GM18519 (cell line): ENCODE results near the gene POLR2H.

ENCODE experiments used
- ATAC-seq: cut with Tn5 transposase; IDR thresholded peaks from one replicate; pipeline ENCODE4 v1.9.1; 2021; ENCODE audit warnings: mild to moderate bottlenecking, moderate library complexity; ENCODE audit not compliant: unreplicated experiment, low FRiP score

The POLR2H gene

DNA sequence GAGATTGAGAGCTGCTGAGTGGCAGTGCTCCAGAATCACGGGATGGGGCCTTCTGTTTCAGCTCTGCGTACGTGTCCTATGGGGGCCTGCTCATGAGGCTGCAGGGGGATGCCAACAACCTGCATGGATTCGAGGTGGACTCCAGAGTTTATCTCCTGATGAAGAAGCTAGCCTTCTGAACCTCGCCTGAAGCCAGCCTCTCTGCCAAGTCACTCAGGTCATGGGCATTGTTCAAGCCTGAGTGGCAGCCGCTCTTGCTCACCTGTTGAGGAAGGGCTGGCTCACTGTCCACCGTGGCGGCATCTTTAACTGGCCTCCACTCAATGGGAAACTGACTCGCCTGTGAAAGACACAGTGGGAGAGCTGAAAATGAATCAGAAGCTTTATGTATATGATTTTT lies 6.6 kb downstream of the POLR2H start:
- ATAC-seq = no peak

DNA sequence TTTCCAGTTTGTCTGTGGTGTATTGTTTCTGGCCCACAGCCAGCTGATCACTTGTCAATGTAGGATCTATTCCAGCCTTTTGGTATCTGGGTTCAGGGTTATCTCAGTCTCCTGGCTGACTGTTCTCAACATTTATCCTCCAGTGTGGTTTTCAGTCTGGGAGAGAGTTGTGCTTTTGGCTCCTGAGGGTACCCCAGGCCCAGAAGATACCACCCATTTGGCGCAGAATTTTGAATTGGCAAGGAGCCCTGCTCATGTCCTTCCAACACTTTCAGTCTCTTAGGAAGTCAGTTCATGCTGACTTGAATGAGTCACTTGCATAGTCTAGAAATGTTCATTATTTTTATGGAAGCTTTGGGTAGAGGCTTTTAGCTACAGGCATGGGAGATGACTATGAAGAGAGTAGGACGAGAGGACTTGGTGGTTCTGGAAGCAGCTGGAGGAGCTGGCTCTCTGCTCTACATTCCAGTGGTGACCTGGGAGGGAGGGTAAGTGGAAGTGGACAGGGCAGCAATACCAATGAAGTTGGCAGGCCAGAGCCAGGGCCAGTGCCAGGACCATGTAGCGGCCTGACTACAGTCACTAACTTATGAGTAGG lies 7.2 kb downstream of the POLR2H start:
- ATAC-seq = no peak

GRCh38 chr3:184371570-184372018 lies 10.1 kb downstream of the POLR2H start:
- peak; percentile 76 for ATAC-seq

GRCh38 chr3:184372296-184372821 lies 10.8 kb downstream of the POLR2H start:
- ATAC-seq = no peak

GRCh38 chr3:184372911-184373310 lies 11.4 kb downstream of the POLR2H start:
- no peak for ATAC-seq

GRCh38 chr3:184373422-184373821 lies 11.9 kb downstream of the POLR2H start:
- ATAC-seq = no peak

DNA sequence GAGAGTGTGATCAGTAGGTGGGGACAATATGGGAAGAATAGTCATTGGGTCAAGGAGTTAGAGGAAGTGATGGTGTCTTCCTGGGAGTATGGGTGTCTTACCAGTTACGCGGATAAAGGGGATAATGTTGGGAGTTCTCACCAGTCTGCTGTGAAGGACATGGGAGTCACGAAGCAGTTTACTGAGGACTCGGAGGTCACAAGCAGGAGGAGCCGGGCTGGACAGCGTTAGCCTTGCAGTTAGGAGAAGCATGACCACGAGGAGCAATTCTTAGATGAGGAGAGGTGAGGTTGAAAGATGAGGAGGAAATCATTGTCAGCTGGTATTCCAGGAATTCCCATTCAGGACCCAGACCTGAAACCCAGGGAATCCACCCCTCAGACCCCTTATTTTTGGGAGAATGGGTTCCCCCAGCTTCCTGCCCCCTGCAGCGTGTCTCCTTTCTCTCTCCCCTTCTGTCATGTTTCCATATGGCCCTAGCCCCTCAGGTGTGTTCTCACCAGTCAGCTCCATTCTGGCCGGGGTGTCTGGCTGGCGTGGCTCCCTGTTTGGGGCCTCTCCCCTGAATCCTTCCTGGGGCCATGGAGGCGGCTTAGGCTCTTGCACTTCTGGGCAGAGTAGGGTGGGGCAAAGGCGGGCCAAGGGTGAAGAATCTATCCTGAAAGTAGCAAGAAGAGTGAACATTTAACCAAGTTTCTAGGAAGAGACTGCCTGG lies 14.4 kb downstream of the POLR2H start:
- no peak for ATAC-seq

DNA sequence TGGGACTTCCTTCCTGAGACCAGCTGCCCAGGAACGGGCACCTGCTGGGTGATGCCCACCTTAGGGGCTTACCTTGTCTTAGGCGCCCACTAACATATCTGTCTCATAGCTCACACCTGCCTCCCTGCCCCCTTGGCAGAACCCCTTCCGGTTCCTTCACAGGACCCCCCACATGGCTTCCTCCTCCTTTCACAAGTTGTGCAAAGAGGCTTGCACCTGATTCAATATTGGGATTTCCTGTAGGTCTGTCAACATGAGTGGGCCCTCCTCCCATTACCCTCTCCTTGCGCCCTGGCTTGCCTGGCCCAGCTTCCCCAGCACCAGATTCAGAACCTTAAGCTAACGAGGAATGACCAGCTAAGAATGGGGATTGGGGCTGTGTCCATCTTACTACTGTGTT lies 15.9 kb downstream of the POLR2H start:
- no peak for ATAC-seq

- ATAC-seq = no peak
Observed at GRCh38 chr3:184377882-184378445, 16.5 kb downstream of the POLR2H start, which contains the start of gene THPO. Gene THPO (minus strand): TSS chr3:184378207. CDS start chr3:184376259, 1,948 bp downstream.

DNA sequence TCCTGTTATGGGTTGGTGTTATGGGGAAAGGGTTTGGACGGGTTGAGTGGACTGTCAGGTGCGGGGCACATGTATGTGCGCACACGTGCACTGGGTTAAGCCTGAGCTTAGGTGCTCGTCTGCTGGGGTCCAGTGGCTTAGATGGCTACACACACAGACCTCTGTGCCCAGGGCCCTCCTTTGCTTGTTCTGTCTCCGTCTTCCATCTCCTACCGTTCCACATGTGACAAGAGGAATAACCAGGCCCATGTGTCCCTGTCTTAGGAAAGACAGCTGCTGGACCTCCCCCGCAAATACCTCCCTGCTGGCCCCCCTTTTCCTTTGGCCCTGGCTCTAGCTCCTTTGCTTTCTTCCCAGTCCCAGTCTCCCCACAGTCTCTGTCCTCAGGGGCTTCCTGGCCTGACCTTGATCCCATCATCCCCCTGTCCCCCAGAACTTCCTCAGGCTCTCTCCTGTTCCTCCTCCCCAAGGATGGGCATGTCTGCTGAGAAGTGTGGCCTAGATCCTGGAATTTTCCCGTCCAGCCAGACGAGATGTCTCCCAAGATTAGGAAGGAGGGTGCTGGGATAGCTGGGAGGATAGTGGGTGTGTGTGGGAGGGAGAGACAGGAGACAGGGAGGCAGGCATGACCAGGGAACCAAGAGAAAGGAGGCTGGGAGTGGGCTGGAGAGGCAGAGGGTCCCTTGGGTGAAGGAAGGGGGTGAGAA lies 17.3 kb downstream of the POLR2H start:
- no peak for ATAC-seq

- no peak for ATAC-seq
Observed at GRCh38 chr3:184379358-184380184, 18.1 kb downstream of the POLR2H start, which contains the start of gene CHRD. Gene CHRD (plus strand): TSS chr3:184380054. CDS start chr3:184380319, 265 bp downstream.

DNA sequence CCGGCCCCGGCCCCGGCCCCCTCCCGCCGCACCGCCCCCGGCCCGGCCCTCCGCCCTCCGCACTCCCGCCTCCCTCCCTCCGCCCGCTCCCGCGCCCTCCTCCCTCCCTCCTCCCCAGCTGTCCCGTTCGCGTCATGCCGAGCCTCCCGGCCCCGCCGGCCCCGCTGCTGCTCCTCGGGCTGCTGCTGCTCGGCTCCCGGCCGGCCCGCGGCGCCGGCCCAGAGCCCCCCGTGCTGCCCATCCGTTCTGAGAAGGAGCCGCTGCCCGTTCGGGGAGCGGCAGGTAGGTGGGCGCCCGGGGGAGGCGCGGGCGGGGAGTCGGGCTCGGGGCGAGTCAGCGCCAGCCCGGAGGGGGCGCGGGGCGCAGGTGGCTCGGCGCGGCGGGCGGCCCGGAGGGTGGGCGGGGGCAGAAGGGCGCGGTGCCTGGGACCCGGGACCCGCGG lies 18.7 kb downstream of the POLR2H start:
- ATAC-seq = no peak

- ATAC-seq = no peak
Observed at GRCh38 chr3:184380627-184381260, 19.2 kb downstream of the POLR2H start.

DNA sequence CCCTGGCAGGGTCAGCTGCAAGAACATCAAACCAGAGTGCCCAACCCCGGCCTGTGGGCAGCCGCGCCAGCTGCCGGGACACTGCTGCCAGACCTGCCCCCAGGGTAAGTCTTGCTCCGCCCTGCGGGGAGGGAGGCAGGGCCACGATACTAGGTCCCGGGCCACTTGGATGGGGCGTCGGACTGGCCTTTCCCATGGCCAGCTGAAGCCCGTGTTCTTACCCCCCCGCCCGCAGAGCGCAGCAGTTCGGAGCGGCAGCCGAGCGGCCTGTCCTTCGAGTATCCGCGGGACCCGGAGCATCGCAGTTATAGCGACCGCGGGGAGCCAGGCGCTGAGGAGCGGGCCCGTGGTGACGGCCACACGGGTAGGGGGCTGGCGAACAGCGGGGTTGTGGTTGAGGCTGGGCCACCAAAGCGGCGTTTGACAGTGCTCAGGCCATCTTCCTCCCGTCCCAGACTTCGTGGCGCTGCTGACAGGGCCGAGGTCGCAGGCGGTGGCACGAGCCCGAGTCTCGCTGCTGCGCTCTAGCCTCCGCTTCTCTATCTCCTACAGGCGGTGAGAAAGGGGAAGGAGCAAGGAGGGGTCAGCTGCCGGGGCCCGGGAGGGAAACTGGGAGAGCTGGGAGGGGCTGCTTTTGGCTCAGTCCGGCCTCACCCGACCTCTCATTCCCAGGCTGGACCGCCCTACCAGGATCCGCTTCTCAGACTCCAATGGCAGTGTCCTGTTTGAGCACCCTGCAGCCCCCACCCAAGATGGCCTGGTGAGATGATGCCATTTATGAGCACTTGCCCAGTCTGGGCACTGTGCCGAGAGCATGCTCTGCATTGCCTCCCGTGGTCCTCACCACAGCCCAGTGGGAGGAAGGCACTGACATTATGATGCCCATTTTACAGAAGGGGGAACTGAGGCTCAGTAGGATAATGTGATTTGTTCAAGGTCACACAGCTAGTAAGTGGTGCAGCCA lies 20.0 kb downstream of the POLR2H start:
- no peak for ATAC-seq

DNA sequence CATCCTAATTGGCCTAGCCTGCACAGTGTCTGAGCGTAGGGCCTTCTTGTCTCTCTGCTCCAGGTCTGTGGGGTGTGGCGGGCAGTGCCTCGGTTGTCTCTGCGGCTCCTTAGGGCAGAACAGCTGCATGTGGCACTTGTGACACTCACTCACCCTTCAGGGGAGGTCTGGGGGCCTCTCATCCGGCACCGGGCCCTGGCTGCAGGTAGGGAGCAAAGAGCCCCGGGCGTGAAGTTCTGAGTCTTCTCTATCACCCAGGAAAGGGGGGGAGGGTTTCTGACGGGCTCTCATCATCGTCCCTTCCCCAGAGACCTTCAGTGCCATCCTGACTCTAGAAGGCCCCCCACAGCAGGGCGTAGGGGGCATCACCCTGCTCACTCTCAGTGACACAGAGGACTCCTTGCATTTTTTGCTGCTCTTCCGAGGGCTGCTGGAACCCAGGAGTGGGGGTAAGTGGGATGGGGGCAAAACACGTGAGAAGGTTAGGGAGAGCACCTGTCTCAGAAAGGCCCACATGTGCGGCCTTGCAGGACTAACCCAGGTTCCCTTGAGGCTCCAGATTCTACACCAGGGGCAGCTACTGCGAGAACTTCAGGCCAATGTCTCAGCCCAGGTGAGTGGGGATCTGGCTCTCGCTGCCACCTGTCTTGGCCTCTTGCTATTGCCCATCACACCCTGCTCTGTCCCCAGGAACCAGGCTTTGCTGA lies 21.0 kb downstream of the POLR2H start:
- ATAC-seq = no peak

- no peak for ATAC-seq
Observed at GRCh38 chr3:184383033-184383740, 21.7 kb downstream of the POLR2H start.

DNA sequence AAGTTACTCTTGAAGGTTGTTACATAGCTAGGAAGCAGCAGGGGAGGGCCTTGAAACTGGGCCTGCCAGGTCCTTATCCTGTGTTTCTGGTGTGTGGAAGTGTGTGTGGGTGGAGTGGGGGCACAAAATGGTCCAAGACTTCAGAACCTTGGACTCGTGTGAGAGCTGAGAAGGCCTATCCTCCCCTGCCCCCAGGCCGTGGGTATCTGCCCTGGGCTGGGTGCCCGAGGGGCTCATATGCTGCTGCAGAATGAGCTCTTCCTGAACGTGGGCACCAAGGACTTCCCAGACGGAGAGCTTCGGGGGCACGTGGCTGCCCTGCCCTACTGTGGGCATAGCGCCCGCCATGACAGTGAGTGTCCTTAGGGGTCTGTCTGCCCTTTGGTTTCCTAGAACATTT lies 22.8 kb downstream of the POLR2H start:
- no peak for ATAC-seq
